Adipocyte (in vitro differentiated cells): ENCODE data around the gene NTN1.
A peak's percentile ranks its signal among the peaks of the same experiment; 100 is the strongest.

Experiments
- DNase-seq: peaks from one replicate; pipeline ENCODE4 v3.0.0-alpha.2; 2015; ENCODE audit warnings: low read depth
- H3K27me3 ChIP-seq: replicated peaks from 2 replicates; pipeline ENCODE4 v1.7.0; 2013; ENCODE audit warnings: mild to moderate bottlenecking, low read length, moderate library complexity; ENCODE audit not compliant: control insufficient read depth, insufficient read depth
- H3K36me3 ChIP-seq: 2 replicates; pipeline ENCODE4 v1.7.0; 2013; ENCODE audit warnings: low read length, mild to moderate bottlenecking, moderate library complexity; ENCODE audit not compliant: control insufficient read depth, insufficient read depth, severe bottlenecking
- H3K4me1 ChIP-seq: 2 replicates; pipeline ENCODE4 v1.7.0; 2013; ENCODE audit warnings: mild to moderate bottlenecking, low read length, moderate library complexity; ENCODE audit not compliant: control insufficient read depth, insufficient read depth
- H3K4me3 ChIP-seq: 2 replicates; pipeline ENCODE4 v1.7.0; 2013; ENCODE audit warnings: mild to moderate bottlenecking, low read length, moderate library complexity
- H3K9ac ChIP-seq: 2 replicates; pipeline ENCODE4 v1.7.0; 2013; ENCODE audit warnings: mild to moderate bottlenecking, low read length, moderate library complexity
- H3K9me3 ChIP-seq: 2 replicates; pipeline ENCODE4 v1.7.0; 2013; ENCODE audit warnings: mild to moderate bottlenecking, low read length, moderate library complexity; ENCODE audit not compliant: control insufficient read depth

Gene NTN1

DNA sequence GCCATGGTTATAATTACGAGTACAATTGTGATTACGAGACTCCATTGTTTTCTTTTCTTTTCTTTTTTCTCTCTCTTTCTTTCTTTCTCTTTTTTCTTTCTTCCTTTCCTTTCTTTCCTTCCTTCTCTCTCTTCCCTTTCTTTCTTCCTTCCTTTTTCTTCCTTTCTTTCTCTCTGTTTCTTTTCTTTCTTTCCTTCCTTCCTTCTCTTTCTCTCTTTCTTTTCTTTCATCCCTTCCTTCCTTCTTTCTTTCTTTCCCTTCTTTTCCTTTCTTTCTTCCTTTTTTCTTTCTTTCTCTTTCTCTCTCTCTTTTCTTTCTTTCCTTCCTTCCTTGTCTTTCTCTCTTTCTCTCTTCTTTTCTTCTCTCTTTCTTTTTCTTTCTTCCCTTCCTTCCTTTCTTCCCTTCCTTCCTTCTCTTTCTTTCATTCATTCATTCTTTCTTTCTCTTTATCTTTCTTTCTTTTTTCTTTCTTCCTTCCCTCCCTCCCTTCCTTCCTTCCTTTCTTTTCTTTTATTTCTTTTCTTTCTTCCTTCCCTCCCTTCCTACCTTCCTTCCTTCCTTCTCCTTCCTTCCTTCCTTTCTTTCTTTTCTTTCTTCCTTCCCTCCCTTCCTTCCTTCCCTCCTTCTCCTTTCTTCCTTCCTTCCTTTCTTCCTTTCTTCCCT lies 14.1 kb upstream of the NTN1 start:
- Histone ChIP-seq H3K4me3 (no peak overlapping the region), H3K4me1 (peaks cover 2% of the 10 kb centered on the region), H3K9me3 (peaks cover 5% of the 10 kb centered on the region), H3K36me3 (no peaks in the 10 kb centered on the region), H3K9ac (no peak overlapping the region), H3K27me3 (peaks cover 51% of the 10 kb centered on the region)
- no peak for DNase-seq

DNA sequence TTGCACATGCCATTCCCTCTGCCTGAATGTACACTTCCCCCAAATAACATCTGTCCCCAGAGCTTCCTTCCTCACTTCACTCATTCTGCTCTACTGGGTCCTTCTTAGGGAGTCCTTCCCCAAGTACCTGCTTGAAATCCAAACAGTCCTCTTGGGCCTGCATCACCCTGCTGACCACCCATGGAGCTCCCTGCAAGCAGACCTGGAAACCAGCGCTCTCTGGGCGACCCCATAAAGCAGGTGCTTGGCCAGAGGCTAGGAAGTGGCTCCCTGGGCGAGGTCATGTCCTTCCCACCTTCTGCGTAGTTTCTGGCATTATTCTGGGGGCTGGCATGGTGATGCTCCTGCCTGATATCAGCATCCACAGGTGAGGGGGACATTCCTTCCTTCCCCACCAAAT lies 12.2 kb upstream of the NTN1 start:
- Histone ChIP-seq H3K27me3 (peaks cover 54% of the 10 kb centered on the region), H3K9me3 (peaks cover 5% of the 10 kb centered on the region), H3K4me3 (no peak overlapping the region), H3K9ac (no peak overlapping the region), H3K4me1 (no peaks in the 10 kb centered on the region), H3K36me3 (no peaks in the 10 kb centered on the region)
- DNase-seq, result no peak

DNA sequence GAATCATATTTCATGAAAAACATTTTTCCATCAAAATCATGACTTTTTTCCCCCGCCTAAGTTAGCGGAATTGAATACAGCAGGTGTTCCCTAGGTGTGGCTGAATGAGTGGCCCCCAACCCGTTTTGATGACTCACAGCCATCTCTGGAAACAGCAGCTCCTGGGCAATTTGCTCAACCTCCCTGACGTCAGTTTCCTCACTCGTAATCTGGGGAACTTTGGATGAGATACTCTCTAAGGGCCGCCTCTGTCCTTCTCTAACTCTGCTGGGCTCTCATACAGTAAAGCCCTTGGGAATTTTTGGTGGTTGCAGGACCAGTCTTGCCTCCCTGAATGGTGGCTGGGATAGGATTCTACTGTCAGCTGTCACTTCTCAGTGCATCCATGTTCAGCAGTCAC lies 11.6 kb upstream of the NTN1 start:
- Histone ChIP-seq H3K9me3 (peaks cover 5% of the 10 kb centered on the region), H3K27me3 (peaks cover 50% of the 10 kb centered on the region)
- DNase-seq, result no peak

DNA sequence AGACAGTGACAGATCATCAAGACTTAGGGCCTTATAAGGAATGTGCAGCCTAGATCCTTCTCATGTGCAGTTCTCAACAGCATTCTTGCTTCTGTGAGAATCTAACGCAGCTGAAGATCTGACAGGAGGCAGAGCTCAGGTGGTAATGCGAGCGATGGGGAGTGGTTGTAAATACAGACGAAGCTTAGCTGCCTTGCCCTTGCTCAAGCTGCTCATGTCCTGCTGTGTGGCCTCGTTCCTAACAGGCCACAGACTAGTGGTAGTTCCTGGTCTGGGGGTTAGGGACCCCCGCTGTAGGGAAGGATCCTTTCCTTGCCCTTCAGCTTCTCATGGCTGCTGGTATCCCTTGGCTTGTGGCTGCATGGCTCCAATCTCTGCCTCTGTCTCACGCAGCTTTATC lies 10.3 kb upstream of the NTN1 start:
- H3K9me3 ChIP-seq, result peaks cover 5% of the 10 kb centered on the region
- H3K9ac ChIP-seq, result no peak overlapping the region
- H3K4me3 ChIP-seq, result no peak overlapping the region
- H3K27me3 ChIP-seq, result peaks cover 39% of the 10 kb centered on the region
- no peaks in the 10 kb centered on the region for H3K4me1 ChIP-seq
- H3K36me3 ChIP-seq, result no peaks in the 10 kb centered on the region
- DNase-seq, result no peak

More for the DNA sequence above, 11.6 kb upstream of the NTN1 start:
- Histone ChIP-seq H3K36me3 (no peaks in the 10 kb centered on the region), H3K9ac (no peak overlapping the region), H3K4me1 (no peaks in the 10 kb centered on the region), H3K4me3 (no peak overlapping the region)

DNA sequence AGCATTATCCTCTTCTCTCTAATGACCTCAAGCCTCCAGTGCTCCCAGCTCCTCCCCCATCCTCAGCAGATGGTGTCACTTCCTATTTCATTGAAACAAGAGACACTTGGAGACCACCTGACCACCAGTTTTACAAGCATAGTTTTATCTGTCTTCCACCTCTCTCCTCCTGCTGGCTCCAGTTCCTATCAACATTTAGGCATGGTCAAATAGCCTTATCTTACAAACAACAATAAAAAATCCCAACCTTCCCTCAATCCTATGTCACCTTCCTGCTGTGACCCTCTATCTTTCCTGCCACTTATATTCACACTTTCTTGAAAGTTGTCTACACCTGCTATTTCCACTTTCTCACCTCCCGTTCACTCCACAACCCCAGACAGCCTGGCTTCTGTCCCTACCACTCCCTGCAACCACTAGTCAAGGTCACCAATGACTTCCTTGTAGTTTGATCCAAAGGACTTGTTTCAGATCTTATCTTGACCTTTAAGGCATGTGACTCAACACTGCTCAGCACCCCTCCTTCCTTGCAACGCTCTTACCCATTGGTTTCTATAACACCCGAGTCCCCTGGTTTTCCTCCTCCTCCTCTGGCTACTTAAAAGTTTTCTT lies 4.3 kb upstream of the NTN1 start:
- H3K36me3 ChIP-seq, result no peaks in the 10 kb centered on the region
- DNase-seq, result no peak
- no peak overlapping the region for H3K9ac ChIP-seq
- H3K4me3 ChIP-seq, result no peak overlapping the region
- no peaks in the 10 kb centered on the region for H3K9me3 ChIP-seq
- peaks cover 25% of the 10 kb centered on the region for H3K27me3 ChIP-seq
- H3K4me1 ChIP-seq, result no peaks in the 10 kb centered on the region

DNA sequence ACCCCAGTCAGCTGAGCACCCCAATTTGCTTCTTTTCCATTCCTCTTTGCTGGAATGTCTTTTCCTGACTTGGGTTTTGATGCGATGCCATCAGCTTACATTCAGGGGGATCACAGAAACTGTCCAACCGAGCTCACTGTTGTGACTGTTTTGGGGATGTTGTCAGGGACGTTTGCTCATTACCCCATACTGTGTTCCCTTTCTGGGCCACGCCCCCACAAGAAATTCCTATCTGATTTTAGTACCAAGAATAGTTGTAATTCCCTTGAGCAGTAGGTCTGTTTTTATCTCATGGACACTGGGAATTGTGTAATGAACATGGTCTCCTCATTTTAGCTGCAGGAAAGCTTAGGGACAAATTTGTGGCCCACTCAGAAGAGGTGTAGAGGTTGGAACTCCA lies 2.6 kb upstream of the NTN1 start:
- Histone ChIP-seq H3K4me1 (no peaks in the 10 kb centered on the region), H3K36me3 (no peaks in the 10 kb centered on the region), H3K4me3 (no peak overlapping the region), H3K27me3 (peaks cover 35% of the 10 kb centered on the region), H3K9me3 (no peaks in the 10 kb centered on the region), H3K9ac (no peak overlapping the region)
- no peak for DNase-seq

DNA sequence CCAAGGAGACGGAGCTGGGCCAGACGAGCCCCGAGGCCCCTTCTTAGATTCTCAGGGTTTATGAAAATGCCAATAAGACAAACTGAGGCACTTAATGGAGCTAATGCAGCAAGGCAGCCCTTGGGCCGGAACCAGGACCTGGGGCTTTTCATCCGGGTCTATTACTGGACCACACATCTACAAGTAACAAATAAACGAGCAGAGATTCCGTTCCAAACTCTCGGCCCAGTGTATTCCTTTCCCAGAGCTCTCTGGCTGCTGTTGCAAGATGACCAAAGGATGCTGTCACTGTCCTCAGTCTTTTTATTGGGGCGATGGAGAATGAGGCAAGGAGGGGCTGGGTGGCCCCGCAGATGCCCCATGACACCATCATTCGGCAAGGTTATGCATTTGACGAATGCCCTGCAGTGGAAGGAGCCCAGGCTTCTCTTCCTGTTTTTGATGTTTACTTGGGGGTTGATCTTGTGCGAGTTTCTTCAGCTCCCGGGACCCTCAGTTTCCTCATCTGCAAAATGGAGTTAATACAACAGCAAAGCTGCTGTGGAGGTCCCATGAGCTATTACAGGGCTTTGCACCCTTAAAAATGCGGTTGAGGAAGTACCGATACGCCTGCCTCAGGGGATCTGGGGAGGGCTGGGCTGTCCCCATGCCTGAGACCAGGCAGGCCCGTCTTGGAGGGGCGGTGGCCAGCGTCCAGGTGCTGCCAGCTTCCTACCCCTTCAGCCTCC lies 1.1 kb upstream of the NTN1 start:
- Histone ChIP-seq H3K36me3 (no peaks in the 10 kb centered on the region), H3K4me3 (peak overlapping the region; percentile 68), H3K9ac (no peak overlapping the region), H3K27me3 (peaks cover 43% of the 10 kb centered on the region), H3K9me3 (no peaks in the 10 kb centered on the region), H3K4me1 (no peaks in the 10 kb centered on the region)
- no peak for DNase-seq

DNA sequence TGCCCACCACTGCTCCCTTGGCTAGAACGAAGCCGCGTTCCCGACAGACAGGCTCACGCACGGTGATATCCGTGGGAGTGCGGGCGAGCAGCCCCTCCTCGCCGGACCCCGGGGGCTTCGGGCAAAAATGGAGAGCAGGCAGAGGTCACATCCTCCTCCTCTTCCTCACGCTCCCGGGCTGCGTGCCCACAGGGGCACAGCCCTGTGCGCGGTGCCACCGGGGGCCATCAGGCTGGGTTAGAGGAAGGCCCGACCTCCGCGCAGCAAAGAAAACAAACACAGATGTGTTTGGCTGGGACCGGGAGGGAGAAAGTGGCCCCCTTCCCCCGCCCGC lies 519 bp upstream of the NTN1 start:
- peaks cover 45% of the 10 kb centered on the region for H3K27me3 ChIP-seq
- no peak for DNase-seq
- H3K4me3 ChIP-seq, result peak overlapping the region; percentile 68
- no peaks in the 10 kb centered on the region for H3K36me3 ChIP-seq
- H3K9me3 ChIP-seq, result no peaks in the 10 kb centered on the region
- H3K4me1 ChIP-seq, result no peaks in the 10 kb centered on the region
- no peak overlapping the region for H3K9ac ChIP-seq

DNA sequence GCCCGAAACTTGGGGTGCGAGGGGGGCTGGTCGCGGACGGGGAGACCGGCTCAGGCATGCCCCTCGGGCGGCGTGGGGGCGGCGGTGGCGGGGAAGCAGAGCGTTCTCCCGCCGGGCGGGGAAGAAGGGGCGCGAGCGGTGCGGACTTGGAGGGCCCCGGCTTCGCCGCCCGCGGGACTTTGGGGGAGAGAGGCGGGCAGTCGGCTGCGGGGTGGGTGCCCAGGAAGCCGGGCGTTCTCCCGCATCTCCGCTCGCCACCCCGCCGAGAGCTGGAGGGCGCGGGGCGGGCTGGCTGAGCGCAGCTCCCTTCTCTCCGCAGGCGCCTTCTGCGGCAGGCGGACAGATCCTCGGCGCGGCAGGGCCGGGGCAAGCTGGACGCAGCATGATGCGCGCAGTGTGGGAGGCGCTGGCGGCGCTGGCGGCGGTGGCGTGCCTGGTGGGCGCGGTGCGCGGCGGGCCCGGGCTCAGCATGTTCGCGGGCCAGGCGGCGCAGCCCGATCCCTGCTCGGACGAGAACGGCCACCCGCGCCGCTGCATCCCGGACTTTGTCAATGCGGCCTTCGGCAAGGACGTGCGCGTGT lies 772 bp downstream of the NTN1 start:
- DNase-seq, result peak; percentile 39

DNA sequence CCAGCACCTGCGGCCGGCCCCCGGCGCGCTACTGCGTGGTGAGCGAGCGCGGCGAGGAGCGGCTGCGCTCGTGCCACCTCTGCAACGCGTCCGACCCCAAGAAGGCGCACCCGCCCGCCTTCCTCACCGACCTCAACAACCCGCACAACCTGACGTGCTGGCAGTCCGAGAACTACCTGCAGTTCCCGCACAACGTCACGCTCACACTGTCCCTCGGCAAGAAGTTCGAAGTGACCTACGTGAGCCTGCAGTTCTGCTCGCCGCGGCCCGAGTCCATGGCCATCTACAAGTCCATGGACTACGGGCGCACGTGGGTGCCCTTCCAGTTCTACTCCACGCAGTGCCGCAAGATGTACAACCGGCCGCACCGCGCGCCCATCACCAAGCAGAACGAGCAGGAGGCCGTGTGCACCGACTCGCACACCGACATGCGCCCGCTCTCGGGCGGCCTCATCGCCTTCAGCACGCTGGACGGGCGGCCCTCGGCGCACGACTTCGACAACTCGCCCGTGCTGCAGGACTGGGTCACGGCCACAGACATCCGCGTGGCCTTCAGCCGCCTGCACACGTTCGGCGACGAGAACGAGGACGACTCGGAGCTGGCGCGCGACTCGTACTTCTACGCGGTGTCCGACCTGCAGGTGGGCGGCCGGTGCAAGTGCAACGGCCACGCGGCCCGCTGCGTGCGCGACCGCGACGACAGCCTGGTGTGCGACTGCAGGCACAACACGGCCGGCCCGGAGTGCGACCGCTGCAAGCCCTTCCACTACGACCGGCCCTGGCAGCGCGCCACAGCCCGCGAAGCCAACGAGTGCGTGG lies 1.5 kb downstream of the NTN1 start:
- H3K36me3 ChIP-seq, result no peaks in the 10 kb centered on the region
- no peak for DNase-seq
- no peaks in the 10 kb centered on the region for H3K9me3 ChIP-seq
- H3K9ac ChIP-seq, result no peak overlapping the region
- H3K4me1 ChIP-seq, result no peaks in the 10 kb centered on the region
- peak overlapping the region; percentile 72 for H3K4me3 ChIP-seq
- H3K27me3 ChIP-seq, result peaks cover 34% of the 10 kb centered on the region

More for the DNA sequence above, 772 bp downstream of the NTN1 start:
- Histone ChIP-seq H3K36me3 (no peaks in the 10 kb centered on the region), H3K4me1 (no peaks in the 10 kb centered on the region), H3K4me3 (peak overlapping the region; percentile 72), H3K27me3 (peaks cover 40% of the 10 kb centered on the region), H3K9me3 (no peaks in the 10 kb centered on the region), H3K9ac (no peak overlapping the region)
